HT1080 (cell line): ENCODE data around the gene ZFAND3. TPM values are rescaled to one million over a fixed set of nuclear protein-coding genes. Genes with fewer than 3 reads are reported as not detected.
"Not testable (repeated sequence)": the region's sequence is repeated elsewhere in the genome, so short reads cannot be mapped to it uniquely, and the experiment has no call there.

Experiments
- DNase-seq: peaks from one replicate; pipeline ENCODE4 v3.0.0-alpha.2; 2015; ENCODE audit warnings: low read depth
- total RNA-seq: library from RNA; depleted of rRNA; stranded (reverse); fragments of >200 nt; shearing (Covaris generic); gene quantifications from 2 replicates; pipeline ENCODE4 v1.2.3, GENCODE V29; 2014

ZFAND3 gene
- total RNA-seq, 1 experiment from 2014 or later: 18.2 TPM

DNA sequence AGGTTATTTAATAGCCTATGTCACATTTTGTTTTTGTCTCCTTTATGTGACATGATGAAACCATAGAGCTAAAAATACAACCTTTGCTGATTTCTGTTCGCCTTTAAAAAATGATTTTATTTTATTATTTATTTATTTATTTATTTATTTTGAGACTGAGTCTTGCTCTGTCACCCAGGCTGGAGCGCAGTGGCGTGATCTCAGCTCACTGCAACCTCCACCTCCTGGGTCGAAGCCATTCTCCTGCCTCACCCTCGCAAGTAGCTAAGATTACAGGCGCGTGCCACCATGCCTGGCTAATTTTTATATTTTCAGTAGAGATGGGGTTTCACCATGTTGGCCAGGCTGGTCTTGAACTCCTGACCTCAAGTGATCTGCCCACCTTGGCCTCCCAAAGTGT is 173.7 kb downstream of the ZFAND3 start:
- not testable (repeated sequence) for DNase-seq

DNA sequence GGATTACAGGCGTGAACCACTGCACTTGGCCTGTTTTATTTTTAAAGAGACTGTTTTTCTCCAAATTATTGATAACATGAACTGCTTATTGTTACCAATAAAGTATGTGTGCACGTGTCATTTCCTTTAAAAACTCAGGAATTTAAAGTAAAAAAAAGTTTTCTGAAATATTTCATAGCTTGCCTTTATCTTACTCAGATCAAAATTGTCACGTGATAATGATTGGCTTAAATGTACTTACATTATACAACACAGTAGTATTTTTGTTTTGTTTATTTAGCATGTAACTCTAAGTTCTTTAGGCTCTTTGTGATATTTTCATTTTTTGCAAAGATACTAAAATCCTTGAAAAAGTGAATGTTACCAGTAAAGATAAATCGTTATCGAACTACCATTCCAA is 174.1 kb downstream of the ZFAND3 start:
- DNase-seq: no peak

DNA sequence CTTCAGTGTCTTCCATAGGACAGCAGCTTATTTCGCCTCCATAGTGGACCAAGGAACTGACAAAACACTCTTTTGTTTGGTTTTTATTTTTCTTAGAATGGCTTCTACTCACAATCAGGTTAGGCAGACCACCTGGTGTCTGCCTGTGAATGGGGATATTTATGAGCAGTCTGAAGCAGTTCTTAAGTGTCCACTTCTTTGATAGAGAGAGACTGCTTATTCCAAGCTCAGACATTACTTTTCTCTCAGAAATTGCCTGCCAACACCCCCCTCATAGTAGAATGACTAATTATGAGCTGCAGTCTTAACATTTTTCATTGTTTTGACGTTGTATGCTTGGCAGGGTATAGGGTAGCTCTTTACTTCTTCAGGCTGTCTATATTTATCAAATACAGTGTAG is 174.7 kb downstream of the ZFAND3 start:
- DNase-seq: peak; percentile 16

DNA sequence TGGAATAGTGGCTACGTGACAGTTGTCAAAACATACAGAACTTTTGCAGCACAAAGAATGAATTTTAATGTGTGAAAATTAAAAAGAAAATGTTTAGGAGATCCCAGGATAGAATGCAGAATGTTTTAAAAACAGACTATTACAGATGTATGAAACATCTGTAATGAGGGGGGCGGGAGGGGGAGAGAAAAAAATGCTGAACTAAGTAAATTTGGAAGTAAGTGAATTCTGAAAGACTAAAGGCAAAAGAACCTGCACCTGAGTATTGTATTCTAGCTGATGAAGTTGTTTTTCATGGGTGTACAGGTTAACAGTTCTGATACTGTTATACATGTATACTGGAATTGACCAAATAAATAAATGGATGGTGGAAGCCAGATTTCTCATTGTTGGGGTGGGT is 178.8 kb downstream of the ZFAND3 start:
- DNase-seq: no peak

DNA sequence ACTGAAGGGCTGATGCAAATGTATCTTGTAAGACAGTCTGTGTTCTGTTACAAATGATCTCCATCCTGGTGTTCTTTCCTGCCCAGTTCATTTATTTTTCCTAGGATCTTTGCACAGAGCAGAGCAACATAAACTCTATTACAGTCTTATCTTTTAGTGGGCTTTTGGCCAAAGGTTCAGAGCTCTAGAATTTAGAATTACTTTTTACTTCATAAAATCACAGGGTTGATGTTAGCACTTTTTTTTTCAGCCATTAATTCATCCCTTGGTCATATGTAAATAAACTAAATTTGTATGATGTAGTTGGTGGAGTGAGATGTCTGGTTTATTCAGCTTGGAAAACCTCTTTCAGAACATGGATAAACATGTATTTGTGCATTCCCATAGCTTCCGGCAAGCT is 181.9 kb downstream of the ZFAND3 start:
- DNase-seq: no peak

DNA sequence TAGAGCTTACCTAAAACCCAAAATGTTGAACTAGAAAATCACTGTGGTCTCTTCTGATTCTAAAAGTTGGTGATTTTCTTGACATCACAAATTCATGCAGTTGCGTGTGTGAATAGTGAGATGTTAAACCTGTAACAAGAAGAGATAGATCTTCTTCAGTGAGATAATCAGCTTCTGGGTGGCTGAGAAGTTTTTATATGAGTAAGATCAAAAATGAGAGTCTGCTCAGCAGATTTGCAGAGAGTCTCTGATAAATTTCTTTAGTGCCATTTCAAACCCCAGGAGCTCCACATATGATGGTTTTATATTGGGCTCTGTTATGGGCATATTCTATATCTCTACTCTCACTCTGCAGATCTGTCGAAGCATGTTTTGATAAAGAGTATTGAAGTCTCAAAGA is 185.4 kb downstream of the ZFAND3 start:
- no peak for DNase-seq

DNA sequence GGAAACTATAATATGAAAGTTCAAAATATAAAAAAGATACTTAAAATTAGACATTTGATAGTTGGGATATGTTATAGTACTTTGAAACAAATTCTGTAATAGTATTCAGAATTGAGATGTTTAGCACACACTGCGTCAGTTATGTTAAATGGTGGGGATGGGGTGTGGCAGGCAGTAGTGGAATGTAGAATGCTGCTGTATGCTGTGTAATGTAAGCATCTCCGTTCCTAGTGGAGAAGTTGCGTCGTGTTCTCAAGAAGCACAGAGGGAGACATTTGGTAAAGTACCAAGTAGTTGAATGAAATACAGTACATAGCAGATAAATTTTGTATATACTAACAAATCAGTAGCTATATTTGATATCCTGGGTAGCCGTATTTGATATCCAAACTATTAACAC is 192.4 kb downstream of the ZFAND3 start:
- no peak for DNase-seq

DNA sequence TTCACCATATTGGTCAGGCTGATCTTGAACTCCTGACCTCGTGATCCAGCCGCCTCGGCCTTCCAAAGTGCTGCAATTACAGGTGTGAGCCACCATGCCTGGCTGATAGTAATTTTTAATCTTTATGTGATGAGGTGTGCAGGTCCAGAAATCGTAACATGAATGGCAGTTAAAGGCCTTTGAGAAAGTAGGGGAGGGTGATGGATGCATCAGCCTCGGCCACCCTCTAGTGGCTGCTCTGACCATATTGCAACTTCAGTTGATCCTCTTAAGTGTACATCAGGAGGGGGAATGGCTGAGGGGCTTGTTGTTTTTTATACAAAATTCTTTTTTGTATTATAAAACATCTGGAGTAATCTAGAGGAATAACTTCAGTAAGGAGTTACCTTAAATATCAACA is 193.0 kb downstream of the ZFAND3 start:
- peak; percentile 41 for DNase-seq

DNA sequence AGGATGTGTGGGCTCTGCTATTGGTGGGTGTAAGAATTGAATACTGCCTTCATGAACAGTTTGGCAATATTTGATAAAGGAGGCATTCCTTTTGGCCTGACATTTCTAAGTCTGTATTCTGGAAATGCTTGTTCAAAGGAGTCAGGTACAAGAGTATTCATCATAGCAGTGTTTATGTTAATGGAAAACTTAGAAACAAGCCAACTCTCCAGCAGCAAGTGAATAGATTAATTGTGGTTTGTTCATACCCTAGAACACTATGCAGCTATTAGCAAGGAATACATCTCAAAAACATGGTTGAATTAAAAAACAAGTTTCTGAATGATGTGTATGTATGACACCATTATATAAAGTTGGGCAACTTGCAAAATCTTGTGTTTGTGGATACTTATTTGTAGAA is 195.8 kb downstream of the ZFAND3 start:
- no peak for DNase-seq

DNA sequence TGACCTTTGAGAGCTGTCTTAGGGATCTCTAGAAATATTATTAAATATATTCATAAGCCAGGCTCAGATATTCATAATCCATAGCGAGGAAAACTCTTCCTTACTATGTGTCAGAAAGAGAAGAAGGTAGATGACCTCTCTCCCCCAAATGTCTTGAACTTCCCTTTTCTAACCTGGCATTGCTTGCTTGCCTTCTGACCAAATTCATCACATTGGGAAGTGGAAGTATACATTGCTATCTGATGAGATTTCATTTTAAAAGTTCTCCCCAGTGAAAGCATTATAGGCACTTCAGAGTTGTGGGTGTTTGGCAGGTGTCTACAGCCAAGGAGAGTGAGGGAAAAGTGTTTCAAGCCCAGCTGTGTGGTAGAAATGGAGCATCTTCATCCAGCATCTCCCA is 197.3 kb downstream of the ZFAND3 start:
- DNase-seq: no peak

DNA sequence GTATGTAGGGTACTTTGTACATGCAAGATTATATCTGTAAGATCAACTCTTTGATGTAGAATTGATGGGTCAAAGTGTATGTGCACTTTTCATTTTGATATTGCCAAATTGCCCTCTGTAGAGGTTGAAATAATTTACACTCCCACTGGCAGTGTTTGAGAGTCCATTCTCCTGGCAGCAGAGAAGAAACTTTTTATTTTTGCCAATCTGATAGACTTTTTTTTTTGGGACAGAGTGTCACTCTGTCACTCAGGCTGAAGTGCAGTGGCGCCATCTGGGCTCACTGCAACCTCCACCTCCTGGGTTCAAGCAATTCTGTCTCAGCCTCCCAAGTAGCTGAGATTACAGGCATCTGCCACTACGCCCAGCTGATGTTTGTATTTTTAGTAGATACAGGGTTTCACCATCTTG is 199.2 kb downstream of the ZFAND3 start:
- DNase-seq: no peak

DNA sequence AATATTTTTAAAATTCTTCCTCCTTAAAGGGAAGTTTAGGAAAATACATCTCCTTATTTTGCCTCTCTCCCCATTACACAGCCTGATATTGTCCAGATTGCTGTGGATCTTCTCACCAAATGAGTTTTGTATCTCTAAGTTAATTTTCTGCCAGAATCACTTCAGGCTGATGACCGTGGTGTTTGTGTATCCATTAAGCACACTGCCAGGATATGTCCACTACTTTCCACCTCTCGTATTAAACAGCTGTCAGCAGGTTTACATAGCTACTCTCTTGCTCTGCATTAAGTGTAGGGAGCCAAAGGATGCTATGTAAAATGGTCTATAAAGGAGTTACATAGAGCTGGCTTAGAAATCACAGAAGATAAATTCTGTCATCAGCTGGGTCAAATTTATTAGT is 201.1 kb downstream of the ZFAND3 start:
- no peak for DNase-seq

DNA sequence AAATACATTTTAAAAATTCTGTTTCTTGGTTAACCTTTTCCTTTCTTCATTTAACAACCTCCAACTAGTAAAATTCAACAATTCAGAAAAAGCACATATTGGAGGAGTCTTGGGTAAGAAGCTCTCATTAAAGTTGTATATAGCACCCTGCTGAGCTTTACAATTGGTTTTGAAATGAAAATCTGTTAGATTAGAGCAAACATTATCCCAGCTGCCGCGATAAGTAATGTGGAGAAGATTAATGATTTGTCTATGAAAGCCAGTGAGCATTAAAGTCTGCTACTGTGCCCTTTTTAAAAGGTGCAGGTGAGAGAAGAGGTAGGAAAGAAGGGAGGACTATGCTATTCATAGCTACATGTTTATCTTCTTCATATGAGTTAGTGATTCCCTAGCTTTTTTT is 201.5 kb downstream of the ZFAND3 start:
- no peak for DNase-seq

DNA sequence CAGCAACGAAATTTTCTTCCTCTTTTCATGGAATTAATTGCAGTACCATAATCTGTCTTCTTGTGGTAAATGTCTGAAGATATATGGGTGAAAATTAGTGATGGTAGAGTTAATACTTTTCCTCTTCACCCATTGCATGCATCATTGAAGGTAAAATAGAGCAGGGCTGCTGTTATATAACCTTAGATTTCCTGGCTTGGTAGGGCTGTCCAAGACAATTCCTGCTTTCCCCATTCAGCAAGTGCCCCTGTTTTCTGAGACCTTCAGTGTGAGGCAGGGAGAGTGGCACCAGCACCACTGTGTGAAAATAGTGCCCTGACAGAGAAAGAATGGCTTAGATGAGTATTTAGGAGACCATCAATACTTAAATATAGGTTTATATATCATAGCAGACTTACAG is 202.0 kb downstream of the ZFAND3 start:
- DNase-seq: no peak

DNA sequence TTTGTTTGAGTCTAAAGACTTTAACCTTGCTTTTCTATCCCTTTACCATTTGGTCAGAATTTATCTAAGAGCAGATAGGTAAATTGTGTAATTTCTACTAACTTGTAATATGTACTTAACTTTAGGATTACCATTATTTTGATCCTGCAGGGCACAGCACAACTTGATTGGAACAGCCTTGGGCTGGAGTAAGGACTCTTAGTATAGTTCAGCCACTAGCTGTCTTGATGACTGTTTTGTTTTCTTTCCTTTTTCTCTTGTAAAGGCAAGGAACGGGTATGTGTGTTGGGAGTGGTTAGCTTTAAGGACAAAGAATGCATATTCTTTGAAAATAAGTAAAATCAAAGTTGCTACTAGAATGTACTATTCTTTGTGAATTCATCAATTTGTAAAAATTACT is 203.2 kb downstream of the ZFAND3 start:
- no peak for DNase-seq

DNA sequence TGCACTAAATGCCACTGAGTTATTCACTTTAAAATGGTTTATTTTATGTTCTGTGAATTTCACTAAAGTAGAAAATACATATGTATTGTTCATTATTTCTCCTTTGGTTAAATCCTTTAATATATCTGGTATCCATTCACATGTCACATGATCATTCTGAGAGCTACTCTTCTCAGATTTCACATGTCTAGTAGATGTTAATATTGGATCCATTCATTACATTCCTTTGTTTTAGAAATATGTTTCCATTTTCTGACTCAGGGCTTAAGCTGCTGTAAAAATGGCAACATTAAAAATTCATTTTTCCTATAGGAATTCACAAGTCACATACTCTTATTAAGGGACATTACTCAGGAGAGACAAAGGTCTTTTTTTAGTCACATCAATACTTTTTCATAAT is 205.4 kb downstream of the ZFAND3 start:
- DNase-seq: no peak

DNA sequence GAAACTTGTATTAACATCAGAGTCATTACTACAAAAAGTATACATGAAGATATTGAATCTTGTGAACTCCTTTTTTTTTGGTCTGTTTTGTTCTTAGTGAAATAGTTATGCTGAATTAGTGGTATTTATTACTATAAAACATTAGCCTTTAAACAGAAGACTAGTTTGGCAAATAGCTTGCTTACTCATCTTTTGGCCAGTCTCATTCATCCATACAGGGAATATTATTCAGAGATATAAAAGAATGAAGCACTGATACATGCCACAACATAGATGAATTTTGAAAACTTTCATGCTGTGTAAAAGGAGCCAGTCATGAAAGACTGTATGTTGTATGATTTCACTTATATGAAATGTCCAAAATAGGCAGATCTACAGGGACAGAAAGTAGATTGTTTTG is 205.9 kb downstream of the ZFAND3 start:
- no peak for DNase-seq

DNA sequence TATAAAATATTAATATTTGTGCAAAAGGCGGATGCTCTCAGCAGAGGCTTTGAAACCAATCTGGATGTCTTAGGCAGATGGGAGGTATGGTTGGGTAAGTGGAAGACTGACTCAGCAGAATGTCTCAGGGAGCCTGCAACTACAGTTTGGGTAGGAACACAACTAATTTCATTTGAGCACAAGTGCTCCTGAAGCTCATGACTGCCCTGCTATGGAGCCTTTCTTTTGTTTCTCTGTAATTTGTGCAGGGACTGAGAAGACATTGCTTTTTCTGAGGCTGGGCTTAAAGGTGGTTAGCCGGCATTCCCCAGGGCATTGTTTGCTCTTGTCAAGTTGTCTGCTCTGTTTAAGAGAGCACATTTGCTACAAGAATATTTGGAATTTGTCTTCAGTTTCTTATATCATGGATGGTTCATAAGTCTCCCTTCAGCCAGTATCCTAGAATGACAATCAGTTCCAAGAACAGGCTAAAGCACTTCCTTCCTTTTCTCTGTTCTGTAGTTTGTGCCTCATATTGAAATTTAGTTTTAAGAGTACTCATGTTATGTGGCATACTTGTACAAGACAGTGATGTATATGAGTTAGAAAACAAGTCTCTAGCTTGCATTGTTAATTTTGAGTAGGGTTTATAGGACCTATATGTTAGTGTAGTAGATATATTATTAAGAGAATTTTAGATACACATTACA is 208.3 kb downstream of the ZFAND3 start:
- DNase-seq: no peak

DNA sequence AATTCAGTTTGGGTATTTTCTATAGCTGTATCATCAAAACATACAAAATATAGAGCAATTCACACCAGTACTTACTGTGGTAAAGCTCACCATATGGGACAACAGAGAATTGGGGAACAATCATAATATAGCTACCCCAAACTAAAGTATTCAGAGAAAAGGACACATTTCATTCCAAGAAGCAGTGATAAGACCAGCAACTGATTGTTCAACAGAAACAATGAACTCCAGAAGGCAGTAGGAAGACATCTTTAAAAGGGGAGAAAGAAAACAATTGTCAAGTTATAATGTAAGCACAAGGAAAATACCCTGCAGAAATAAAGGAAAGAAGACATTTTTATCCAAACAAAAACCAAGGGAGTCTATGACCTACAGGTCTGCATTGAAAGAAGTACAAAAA is 210.9 kb downstream of the ZFAND3 start:
- DNase-seq: no peak

DNA sequence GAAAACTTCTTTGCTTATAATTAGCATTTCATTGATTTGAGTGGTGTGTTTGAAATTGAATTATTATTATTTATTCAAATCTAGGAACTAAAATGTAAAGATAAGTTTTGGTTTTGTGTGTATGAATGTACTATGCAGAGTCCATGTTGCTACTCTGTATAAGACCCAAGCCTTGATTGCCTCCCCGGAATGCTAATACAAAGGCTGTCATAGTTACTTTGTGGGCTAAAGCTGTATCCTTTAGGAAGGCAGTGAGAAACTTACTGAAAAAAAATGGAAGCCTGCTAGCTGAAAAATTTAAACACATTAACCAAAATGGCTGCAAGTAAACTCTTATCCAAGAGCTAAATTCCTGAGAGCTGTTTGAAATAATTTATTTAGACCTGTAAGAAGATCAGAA is 213.3 kb downstream of the ZFAND3 start:
- DNase-seq: no peak

DNA sequence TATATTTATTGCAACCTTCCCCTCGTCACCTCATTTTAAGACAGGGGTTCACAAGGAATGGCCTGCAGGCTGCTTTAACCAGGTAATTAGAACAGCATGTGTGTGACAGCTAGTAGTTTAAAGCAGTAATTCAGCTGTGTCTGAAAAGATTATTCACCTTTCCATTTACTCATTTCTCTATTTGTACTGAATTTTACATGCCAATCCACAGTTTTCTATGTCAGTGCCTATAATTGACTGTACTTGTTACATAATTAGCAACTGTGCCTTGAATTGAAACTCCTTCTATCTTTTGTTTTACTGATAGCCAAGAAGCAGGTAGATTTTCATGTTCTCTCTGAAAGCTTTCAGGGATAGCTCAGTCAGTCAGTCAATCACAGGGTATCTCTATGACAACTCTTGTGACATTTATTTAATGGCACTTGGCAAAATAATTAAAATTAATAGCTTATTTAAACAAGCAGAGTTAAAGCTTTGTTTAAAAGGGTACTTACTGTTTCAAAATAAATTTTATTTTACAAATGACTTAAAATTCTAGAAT is 214.0 kb downstream of the ZFAND3 start:
- no peak for DNase-seq

DNA sequence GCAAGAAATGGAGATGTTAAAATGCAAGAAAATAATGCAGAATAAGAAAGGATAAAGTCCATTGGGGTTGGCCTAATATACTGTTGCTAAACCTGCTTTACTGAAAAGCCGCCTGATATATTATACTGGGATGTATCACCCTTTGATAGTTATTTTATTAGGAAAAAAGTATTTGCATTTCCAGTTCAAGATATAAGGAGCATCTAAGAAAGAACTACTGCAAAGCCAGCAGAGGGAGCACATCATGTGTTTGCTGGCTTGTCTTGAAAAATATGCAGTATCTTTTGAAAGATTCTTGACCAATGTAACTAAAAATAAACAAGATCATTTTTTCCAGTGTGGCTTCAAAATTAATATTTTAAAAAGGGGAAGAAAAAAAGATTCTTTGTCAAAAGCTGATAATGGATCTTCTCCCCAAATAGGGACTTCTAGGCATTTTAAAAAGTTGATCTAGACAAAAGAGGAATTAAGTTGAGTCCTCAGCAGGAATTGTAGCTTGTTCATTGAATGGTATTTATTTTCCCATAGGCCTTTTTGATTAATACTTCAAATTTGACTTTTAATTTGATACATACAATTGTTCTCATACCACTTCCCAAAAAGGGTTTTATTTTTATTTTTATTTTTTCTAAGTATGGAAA is 214.9 kb downstream of the ZFAND3 start:
- peak; percentile 20 for DNase-seq

DNA sequence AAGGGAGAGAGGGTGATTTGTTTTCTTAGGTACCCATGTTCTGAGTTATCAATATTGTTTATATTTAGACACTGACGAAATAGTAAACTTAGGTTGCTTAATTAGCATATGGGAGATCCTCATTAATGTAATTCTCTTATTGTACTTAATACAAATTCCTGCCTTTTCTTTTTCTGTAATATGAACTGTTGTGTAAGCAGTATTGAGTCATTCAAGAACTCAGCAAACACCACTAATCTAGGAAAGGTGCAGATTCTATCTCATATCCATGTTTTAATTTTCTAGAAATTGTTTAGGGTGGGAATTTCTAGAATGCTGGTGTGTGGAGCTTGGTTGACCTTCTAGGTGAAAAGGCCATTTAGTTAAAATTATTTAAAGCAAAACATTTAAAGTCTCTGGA is 216.0 kb downstream of the ZFAND3 start:
- no peak for DNase-seq
